H1 (cell line): Measurements from ENCODE around the gene TMEM39A.

Experiments
- CTCF ChIP-seq, 3 experiments: IDR thresholded peaks; 1 replicate in 2 of 3; 2 replicates in 1 of 3; pipeline versions ENCODE4 v1.5.1 to v1.6.1; 2011; ENCODE audit warnings: low read length in 3 of 3, mild to moderate bottlenecking in 3 of 3, inconsistent platforms in 2 of 3, low read depth in 1 of 3, moderate library complexity in 1 of 3; ENCODE audit not compliant: insufficient read depth in 1 of 3; ENCODE audit errors: control extremely low read depth in 1 of 3
- KDM1A ChIP-seq: fragments of 200-600, 300-600 bp; sonication (generic); IDR thresholded peaks from 2 replicates; pipeline ENCODE4 v1.7.1; 2016; ENCODE audit warnings: mild to moderate bottlenecking, low read length, borderline replicate concordance
- POLR2A ChIP-seq, 2 experiments: IDR thresholded peaks; 1 replicate in 1 of 2; 2 replicates in 1 of 2; pipeline ENCODE4 v1.6.1; 2011; ENCODE audit warnings: low read depth in 2 of 2, low read length in 2 of 2, mild to moderate bottlenecking in 2 of 2; ENCODE audit errors: control extremely low read depth in 1 of 2
- TAF1 ChIP-seq: IDR thresholded peaks from 2 replicates; pipeline ENCODE4 v1.6.1; 2011; ENCODE audit warnings: mild to moderate bottlenecking, low read depth, low read length

- TF ChIP-seq CTCF (IDR thresholded peaks at IDR 0.05; ENCODE audit: control extremely low read depth in 1 of 3, insufficient read depth in 1 of 3, low read depth in 1 of 3, low read length in 3 of 3): no peak
- TF ChIP-seq TAF1: no peak
- TF ChIP-seq POLR2A (IDR thresholded peaks at IDR 0.05; ENCODE audit: control extremely low read depth in 1 of 2, low read depth in 2 of 2, low read length in 2 of 2): no peak
- TF ChIP-seq KDM1A: no peak
Observed at GRCh38 chr3:119457246-119457645, 6.2 kb downstream of the TMEM39A start.
